ENCODE measurements around the gene EML1. TPM values are rescaled to one million over a fixed set of nuclear protein-coding genes. Genes with fewer than 3 reads are reported as not detected.

Gene EML1
- total RNA-seq, 2 donors from 2014 or later = 2.2 TPM; not detected in 1

DNA sequence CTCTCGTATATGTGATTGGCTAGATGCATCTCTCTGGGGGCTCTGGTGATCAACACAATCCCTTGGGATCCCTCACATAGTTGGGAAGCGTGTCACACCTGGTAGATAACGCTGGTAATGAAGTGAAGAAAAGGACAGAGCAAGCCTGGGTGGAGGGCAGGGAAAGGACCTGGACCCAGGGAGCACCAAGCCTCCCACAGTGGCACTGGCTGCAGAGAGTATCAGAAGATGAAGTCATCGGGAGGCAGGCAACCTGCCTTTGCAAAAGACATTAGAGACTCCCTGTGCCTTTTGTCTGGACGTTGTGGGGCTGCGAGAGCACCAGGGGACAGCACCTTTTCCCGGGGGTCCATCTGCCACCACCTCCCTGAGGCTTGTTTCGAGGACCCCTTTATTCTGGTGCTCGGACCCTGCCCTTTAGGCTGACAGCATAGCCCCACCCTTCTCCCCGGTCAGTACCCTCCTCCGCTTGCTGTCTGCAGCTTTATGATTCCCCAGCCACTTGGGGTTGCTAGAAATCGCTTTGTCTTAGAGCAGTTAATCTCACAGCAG, 116.4 kb downstream of the EML1 start:
- H3K36me3 Mint-ChIP-seq = no peaks in the 10 kb centered on the region
- ATAC-seq = no peak
- DNase-seq (ENCODE audit: low spot score in 2 of 2) = no peak
- H3K9me3 Mint-ChIP-seq = peaks cover 0 to 2% of the 10 kb centered on the region in 2 donors
- H3K27ac Mint-ChIP-seq = no peak overlapping the region

DNA sequence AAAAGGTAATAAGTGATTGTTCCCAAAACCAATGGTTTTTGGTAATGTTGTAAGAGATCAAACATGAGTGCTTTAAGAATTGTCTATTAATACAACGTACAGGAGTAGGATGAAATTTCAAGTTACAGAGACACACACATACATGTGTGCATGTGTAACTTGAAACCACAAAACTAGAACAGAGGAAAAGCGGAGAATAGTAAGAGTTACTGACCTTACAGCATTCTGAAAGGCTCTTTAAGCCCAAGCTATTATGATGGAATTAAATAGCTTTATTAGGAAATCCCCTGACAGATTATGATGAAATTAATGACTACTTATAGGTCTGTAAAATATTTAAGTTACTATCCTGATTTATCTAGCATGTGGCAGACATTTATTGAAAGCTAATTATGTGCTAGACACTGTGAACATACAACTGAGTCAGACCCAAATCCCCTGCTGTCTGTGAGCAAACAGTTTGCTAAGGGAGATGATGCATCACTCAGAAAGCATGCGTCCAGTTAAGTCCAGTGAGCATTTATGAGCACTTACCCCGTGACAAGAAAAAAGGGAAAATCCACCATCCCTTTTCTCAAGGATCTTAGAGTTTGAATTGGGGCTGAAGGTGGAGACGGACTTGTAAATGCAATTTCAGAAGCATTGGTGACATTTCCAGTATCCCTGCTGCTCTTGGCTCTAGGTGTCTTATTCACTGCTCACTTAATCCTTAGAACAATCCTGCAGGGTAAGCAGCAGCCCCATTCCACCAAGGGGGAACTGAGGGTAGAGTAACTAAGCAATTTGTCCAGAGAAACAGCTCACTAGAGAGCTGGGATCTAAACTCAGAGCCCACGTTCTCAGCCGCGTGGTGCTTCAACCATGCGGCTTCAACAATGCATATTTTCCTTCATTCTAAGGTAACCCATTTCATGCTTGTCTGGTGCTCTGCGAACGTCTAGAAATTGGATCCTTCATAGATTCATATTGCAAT, 117.4 kb downstream of the EML1 start:
- Mint-ChIP-seq H3K36me3 (no peaks in the 10 kb centered on the region), H3K9me3 (no peaks in the 10 kb centered on the region), H3K27ac (no peak overlapping the region)
- DNase-seq (ENCODE audit: low spot score in 2 of 2) = no peak
- ATAC-seq = no peak

DNA sequence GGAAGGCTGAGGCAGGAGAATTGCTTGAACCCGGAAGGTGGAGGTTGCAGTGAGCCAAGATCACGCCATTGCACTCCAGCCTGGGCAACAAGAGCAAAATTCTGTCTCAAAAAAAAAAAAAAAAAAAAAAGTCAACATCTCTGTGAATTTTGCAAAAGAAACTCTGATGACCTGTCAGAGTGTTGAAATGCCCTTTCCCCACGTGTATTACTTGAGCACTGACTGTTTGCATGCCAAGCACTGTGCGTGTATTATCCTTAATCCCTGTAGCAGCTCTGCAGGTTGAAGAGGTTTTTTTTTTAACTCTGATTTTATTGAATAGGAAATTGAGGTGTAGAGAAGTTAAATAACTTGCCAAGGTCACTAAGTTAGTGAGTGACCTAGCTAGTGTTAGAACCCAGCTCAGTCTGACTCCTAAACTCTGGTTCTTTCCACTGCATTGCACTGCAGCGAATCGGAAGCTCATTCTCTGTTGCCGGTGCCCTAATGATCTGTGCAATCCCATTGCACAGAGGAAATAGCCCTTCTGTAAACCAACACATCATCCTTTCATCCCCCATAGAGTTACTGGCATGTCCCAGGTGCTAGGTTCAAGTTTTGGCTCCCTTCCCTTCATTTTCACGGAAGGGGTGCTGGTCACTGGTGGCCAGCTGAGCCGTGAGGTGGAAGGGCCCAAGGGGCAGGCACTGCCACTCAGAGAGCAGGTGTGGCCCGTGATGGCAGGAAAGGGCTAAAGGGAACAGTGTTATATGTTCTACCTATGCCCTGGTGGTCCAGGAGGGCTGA, 122.3 kb downstream of the EML1 start:
- H3K9me3 Mint-ChIP-seq = no peaks in the 10 kb centered on the region
- no peak for ATAC-seq
- no peak for DNase-seq (ENCODE audit: low spot score in 2 of 2)
- H3K27ac Mint-ChIP-seq = no peak overlapping the region
- H3K36me3 Mint-ChIP-seq = no peaks in the 10 kb centered on the region

DNA sequence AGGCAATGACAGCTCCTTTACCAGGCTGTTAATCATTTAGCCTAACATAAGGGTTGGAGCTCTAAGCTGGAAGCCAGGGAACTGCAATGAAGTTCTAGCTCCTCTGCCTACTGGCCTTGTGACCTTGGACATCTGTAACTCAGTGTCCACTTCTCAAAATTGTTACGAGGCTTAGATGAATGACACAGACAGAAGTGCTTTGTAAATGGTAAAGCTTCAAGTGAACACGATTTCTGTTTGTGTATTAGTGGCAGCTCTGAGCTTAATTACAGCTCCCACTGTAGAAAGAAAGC, 122.8 kb downstream of the EML1 start:
- no peak for ATAC-seq
- Mint-ChIP-seq H3K27ac (no peak overlapping the region), H3K9me3 (no peaks in the 10 kb centered on the region), H3K36me3 (no peaks in the 10 kb centered on the region)
- no peak for DNase-seq (ENCODE audit: low spot score in 2 of 2)

DNA sequence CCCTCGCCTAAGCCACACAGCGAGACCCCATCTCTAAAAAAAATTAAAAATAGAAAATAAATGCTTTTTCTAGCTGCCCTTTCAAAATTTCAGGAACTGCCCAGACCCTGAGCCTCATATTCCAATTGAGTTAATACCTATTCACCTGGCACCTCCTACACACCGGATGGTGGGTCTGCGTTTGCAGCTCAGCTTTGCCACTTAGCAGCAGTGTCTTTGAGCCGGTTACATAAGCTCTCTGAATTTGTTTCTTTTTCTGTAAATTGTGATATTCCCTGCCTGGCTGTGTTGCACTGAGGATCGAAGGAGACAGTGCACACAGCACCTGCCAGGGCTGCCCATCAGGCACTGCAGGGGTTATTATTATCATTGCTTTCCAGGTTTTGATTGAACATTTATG, 125.6 kb downstream of the EML1 start:
- H3K27ac Mint-ChIP-seq = no peak overlapping the region
- H3K9me3 Mint-ChIP-seq = no peaks in the 10 kb centered on the region
- H3K36me3 Mint-ChIP-seq = no peaks in the 10 kb centered on the region
- DNase-seq (ENCODE audit: low spot score in 2 of 2) (no peak), ATAC-seq (no peak)

DNA sequence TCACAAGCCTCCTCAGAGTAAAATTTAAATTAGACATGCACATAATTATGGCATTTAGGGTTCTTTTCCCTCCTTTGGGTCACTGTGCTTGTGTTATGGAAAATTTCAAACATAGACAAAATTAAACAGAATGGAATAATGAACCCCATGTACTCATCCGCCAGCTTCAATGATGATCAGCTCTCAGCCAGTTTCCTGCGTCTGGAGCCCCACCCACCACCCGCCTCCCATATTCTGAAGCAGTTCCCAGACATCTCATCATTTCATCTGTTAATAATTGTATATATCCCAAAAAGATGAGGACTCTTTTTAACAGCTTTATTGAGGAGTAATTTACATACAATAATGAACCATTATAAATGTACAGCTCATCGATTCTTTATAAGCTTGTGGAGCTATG, 128.2 kb downstream of the EML1 start:
- DNase-seq (ENCODE audit: low spot score in 2 of 2) (no peak), ATAC-seq (no peak)
- no peaks in the 10 kb centered on the region for H3K36me3 Mint-ChIP-seq
- H3K9me3 Mint-ChIP-seq = no peaks in the 10 kb centered on the region
- H3K27ac Mint-ChIP-seq = no peak overlapping the region

DNA sequence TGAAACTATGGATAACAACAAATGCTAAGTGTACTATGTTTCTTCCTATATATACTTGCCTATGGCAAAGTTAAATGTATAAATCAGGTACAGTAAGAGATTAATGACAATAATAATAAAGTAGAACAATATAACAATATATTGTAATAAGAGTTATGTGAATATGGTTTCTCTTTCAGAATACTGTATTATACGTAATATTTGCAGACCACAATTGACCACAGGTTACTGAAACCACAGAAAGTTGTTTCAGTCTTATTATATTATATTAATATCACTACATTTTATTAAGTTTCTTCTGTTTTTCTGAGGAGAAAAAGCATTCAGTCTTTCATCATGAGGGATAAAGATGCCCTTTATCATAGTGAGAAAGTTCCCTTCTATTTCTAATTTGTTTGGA, 131.2 kb downstream of the EML1 start:
- Mint-ChIP-seq H3K9me3 (peaks cover 0 to 6% of the 10 kb centered on the region in 2 donors), H3K36me3 (no peaks in the 10 kb centered on the region), H3K27ac (no peak overlapping the region)
- DNase-seq (ENCODE audit: low spot score in 2 of 2) (no peak), ATAC-seq (no peak)

DNA sequence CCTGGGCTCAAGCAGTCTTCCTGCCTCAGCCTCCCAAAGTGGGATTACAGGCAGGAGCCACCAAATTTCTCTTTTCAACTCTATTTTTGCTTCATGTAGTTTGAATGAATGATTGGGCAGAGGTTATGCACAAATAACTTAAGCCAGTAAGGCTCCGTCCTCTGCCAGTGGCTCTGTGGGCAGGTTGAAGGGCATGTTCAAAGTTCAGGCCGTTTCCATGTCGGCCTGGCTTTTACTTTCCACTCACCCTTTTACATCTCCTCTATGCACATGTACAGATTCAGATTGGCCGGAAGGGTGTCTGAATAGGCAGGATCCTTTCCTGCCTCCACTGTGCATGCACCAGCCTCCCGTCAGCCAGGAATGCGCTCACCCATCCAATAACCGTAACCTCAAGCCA, 132.3 kb downstream of the EML1 start:
- no peaks in the 10 kb centered on the region for H3K36me3 Mint-ChIP-seq
- H3K27ac Mint-ChIP-seq = no peak overlapping the region
- peaks cover 0 to 6% of the 10 kb centered on the region in 2 donors for H3K9me3 Mint-ChIP-seq
- DNase-seq (ENCODE audit: low spot score in 2 of 2) (no peak), ATAC-seq (no peak)

DNA sequence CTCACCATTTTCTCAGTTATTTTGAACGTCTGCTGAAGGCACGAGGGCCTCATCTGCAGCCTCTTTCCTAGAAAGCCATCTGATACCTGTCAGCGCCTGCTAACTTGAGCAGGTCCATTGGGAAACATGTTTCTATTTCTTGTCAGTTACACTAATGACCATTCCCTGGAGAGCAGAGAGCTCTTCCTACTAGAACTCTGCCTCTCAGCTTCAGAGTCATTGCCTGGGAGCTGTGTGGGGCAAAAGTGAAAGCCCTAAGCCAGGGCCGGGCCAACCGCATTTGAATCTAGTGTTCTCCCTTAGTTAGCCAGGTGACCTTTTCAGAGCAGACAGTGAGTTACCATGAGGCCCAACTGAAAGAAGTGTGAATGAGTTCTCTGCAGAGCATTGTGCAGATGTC, 135.8 kb downstream of the EML1 start:
- peaks cover 0 to 6% of the 10 kb centered on the region in 2 donors for H3K9me3 Mint-ChIP-seq
- H3K36me3 Mint-ChIP-seq = no peaks in the 10 kb centered on the region
- DNase-seq (ENCODE audit: low spot score in 2 of 2) (no peak), ATAC-seq (no peak)
- H3K27ac Mint-ChIP-seq = no peak overlapping the region

DNA sequence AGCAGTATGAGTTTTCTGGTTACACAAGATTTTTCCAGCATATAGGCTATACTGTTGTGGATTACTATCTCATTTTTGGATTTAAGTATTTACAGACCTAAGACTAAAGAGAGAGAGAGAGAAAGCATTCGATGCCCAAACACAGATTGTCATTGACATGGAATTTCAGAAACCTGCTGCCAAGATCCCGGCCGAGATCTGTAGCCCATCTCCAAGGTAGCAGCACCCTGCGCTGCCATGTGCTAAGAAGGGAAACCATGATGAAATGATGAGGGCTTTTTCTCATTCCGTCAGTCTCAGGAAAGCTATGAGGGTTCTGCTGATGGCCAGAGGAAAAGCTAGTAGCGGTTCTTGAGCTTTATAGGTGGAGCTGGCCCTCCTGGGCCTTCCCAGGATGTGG, 136.4 kb downstream of the EML1 start:
- DNase-seq (ENCODE audit: low spot score in 2 of 2) (no peak), ATAC-seq (no peak)
- no peaks in the 10 kb centered on the region for H3K36me3 Mint-ChIP-seq
- peaks cover 0 to 6% of the 10 kb centered on the region in 2 donors for H3K9me3 Mint-ChIP-seq
- no peak overlapping the region for H3K27ac Mint-ChIP-seq

DNA sequence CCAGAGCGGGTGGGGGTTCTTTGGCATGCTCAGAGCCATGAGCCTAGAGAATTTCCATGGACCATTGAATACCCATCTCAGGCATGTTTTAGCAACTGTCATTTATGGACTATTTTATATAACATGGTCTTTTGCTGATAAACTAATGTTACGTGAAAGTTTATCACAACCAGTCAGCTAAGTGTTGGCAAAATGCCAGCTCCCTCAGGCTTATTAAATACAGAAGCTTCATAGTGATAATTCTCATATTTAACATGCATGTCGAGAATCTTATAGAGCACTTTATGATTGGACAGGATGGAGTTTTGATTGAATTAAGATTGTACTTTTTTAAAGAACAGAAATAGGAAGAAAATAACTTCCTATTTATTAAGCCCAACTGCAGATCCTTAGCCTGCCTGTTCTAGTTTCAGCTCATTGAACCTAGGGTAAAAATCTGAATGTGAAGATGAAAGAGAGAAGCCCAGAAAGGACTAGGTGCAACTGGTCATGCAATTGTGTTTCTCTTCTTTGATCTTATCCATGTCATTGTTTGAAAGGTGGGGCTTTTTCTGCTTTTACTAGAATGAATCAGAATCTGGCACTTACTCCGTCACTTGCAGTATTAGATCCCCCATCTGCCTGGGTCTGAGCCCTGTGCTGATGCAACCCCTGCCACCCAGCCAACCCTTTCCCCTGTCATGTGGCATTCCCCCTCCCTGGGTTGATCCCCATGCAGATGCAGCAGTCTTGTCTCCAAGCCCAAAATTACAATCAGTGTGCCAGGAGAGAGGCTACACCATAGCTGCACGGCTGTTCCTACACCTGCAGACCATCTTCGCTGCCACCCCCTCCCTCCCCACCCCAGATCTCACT, 137.4 kb downstream of the EML1 start:
- no peak overlapping the region for H3K27ac Mint-ChIP-seq
- DNase-seq (ENCODE audit: low spot score in 2 of 2) (peak in 1 of 2 donors; percentile 54), ATAC-seq (peak; percentile 94 to 98)
- peaks cover 0 to 6% of the 10 kb centered on the region in 2 donors for H3K9me3 Mint-ChIP-seq
- no peaks in the 10 kb centered on the region for H3K36me3 Mint-ChIP-seq

DNA sequence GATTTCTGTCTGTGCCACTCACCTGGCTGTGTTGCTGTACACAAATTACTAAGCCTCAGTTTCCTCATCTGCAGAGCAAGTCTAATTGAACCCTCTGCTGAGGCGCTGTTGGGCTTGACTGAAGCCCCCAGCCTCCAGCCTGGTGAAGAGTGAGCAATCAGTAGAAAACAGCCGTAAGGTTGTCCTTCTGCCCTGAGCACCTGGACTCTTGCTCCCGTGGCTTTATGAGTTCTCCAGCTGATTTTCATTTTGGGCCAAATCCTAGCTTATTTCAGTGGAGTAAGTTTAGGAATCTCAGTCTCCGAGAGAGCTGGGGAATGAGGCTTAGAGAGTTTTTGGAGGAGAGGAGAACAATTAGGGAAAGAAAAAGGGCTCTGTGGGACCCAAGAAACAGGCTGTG, 138.1 kb downstream of the EML1 start:
- H3K27ac Mint-ChIP-seq = no peak overlapping the region
- no peak for ATAC-seq
- no peaks in the 10 kb centered on the region for H3K36me3 Mint-ChIP-seq
- DNase-seq (ENCODE audit: low spot score in 2 of 2) = no peak
- H3K9me3 Mint-ChIP-seq = peaks cover 0 to 6% of the 10 kb centered on the region in 2 donors

DNA sequence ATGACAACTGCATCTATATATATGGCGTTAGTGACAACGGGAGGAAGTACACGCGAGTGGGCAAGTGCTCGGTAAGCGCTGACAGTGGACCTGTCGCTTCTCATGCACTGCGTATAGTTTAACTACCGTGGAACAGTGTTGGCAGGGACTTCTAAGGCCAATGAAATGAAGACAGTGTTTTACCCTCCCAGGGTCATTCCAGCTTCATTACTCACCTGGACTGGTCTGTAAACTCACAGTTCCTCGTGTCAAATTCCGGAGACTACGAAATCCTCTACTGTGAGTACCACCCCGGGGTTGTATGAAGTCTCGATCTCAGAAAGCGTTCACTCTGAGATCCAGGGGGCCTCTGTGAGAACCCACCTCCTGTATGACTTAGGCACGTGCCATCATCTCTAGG, 142.8 kb downstream of the EML1 start:
- no peak for DNase-seq (ENCODE audit: low spot score in 2 of 2)
- H3K27ac Mint-ChIP-seq = no peak overlapping the region
- ATAC-seq = no peak
- H3K9me3 Mint-ChIP-seq = no peaks in the 10 kb centered on the region
- no peaks in the 10 kb centered on the region for H3K36me3 Mint-ChIP-seq

DNA sequence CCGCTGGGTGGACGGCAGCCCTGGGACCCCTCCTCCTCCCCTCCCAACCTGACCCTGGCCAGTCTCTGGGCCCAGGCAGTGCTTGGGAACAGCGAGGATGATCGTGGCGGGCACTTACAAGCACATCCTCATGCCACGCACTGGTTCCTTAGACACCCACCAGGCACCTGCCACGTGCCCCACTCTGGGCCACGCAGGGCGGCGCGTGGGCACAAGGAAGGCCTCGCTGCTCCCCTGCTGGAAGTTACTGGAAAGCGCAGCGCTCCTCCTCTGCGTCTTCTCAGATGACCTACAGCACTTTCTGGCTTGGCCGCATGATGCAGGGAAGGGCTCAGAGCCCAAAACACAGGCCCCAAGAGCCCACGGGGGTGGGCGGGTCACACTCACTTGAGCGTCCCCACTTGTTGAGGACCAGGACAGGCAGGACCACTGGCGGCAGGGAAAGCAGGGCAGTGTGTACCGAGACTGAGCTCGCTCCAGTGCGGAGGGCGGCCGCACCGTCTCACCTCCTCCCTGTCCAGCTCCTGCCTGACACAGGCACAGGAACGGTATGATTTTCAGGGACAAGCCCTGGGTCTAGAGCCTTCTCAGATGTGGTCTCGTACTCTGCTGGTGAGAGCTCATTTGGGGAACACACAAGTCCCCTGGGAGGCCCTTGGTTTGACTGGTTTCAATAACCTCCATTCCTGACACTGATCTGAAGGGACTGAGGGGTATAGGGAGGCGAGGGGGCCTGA, 143.7 kb downstream of the EML1 start:
- Mint-ChIP-seq H3K27ac (no peak overlapping the region), H3K9me3 (no peaks in the 10 kb centered on the region), H3K36me3 (no peaks in the 10 kb centered on the region)
- no peak for DNase-seq (ENCODE audit: low spot score in 2 of 2)
- ATAC-seq = no peak

DNA sequence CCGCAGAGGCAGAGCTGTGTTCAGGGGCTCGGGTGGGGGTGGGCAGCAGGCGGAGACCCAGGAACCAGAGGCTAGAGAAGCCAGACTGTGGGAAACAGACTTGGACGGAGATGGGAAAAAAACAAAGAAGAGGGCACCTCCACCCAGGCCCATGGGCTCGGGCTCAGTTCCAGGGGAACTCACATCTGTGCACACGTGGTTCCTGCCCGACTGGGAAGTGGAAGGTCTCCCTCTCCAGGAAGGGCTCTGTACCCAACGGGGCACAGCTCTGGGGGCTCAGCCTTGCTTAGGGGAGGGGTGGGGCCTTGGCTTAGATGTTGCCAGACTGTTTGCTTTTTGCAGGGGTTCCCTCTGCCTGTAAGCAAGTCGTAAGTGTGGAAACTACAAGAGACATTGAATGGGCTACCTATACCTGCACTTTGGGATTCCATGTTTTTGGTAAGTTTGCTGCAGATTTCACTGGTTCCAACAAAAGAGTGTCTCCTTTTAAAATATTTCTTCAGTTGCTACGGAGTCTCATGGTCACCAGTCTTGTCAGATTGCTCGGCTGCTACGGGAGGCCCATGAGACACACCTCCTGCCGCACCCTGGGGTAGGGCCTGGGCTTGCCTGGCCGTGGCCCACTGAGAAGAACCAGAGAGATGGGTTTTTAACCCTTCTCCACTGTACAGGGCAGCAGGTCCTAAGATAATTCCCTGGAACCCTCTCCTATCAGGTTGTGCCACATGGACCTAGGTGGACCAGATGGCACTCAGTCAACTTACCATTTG, 144.4 kb downstream of the EML1 start:
- ATAC-seq (no peak), DNase-seq (ENCODE audit: low spot score in 2 of 2) (peak in 1 of 2 donors; percentile 42)
- no peaks in the 10 kb centered on the region for H3K9me3 Mint-ChIP-seq
- H3K27ac Mint-ChIP-seq = no peak overlapping the region
- no peaks in the 10 kb centered on the region for H3K36me3 Mint-ChIP-seq

Data from activated naive CD4-positive, alpha-beta T cell treated with anti-CD3 and anti-CD28 coated beads, Interleukin-2, amount 50 U/mL, for 72 hours (primary cell).